HCT116 (cell line): Measurements from ENCODE around the gene PAM16. TPM values are rescaled to one million over a fixed set of nuclear protein-coding genes. Genes with fewer than 3 reads are reported as not detected.
A peak's percentile ranks its signal among the peaks of the same experiment; 100 is the strongest.

Experiments used
- ATAC-seq: fragments of 200-7000 bp; cut with Tn5 transposase; 2 replicates; pipeline ENCODE4 v1.9.1; 2020; ENCODE audit warnings: mild to moderate bottlenecking, moderate library complexity
- BruUV-seq: library from RNA; stranded (reverse); fragments of 400-500 nt; replicated peaks from 2 replicates; lab custom pipeline; 2021; lab: Mats Ljungman, UMichigan
- CTCF ChIA-PET: fragments of 300-600 bp; sonication (Branson Sonifier 250); formaldehyde crosslinking; loops from one replicate; lab custom pipeline; 2021; ENCODE audit warnings: antibody characterized with exemption; lab: Charles Lee
- POLR2A ChIA-PET: fragments of 300-600, 350-600 bp; sonication (Branson Sonifier 250); formaldehyde crosslinking; loops from one replicate; lab custom pipeline; 2021; ENCODE audit warnings: antibody characterized with exemption; lab: Charles Lee
- RAD21 ChIA-PET, 2 experiments: fragments of 300-600 bp; sonication (Branson Sonifier 250); formaldehyde crosslinking; loops; one replicate each; lab custom pipeline; 2023; ENCODE audit warnings: low total read pairs in 2 of 2; ENCODE audit not compliant: uncharacterized antibody in 2 of 2, unreplicated experiment in 2 of 2, low non-redundant PET in 1 of 2; lab: Charles Lee
- DNase-seq: peaks from one replicate; pipeline ENCODE4 v3.0.0-alpha.2; 2010; ENCODE audit warnings: low read depth, low spot score
- H2AFZ ChIP-seq: fragments of 200-600 bp; shearing (Covaris generic), sonication (generic); 2 replicates; pipeline ENCODE4 v1.6.1; 2017; ENCODE audit warnings: low read depth, mixed run types, mixed read lengths, antibody characterized with exemption, low read length; ENCODE audit not compliant: poor library complexity, severe bottlenecking
- H3K27ac ChIP-seq: 2 replicates; pipeline ENCODE4 v1.5.1; 2012; ENCODE audit warnings: low read depth, low read length
- H3K27me3 ChIP-seq: fragments of 200-600 bp; sonication (generic); 2 replicates; pipeline ENCODE4 v1.6.1; 2016; ENCODE audit warnings: mixed run types, low read length, mixed read lengths; ENCODE audit not compliant: insufficient read depth
- H3K36me3 ChIP-seq, 2 experiments: fragments of 200-500 bp in 1 of 2; fragments of 200-600 bp in 1 of 2; sonication (Bioruptor generic) in 1 of 2; sonication (generic) in 1 of 2; 2 replicates each; pipeline versions ENCODE4 v1.5.1 to v1.6.1; 2014 to 2016; ENCODE audit warnings: low read length in 2 of 2, inconsistent platforms in 1 of 2, mixed read lengths in 1 of 2, mixed run types in 1 of 2; ENCODE audit not compliant: insufficient read depth in 2 of 2, control insufficient read depth in 1 of 2
- H3K4me1 ChIP-seq, 2 experiments: fragments of 200-600 bp in 1 of 2; sonication (generic) in 1 of 2; 2 replicates each; pipeline versions ENCODE4 v1.5.1 to v1.6.1; 2012 to 2017; ENCODE audit warnings: low read length in 2 of 2, inconsistent platforms in 1 of 2, mild to moderate bottlenecking in 1 of 2, mixed read lengths in 1 of 2, mixed run types in 1 of 2, moderate library complexity in 1 of 2; ENCODE audit not compliant: insufficient read depth in 2 of 2, control insufficient read depth in 1 of 2
- H3K4me2 ChIP-seq: fragments of 200-600 bp; sonication (generic); 2 replicates; pipeline ENCODE4 v1.6.1; 2017; ENCODE audit warnings: mixed run types, low read length, mixed read lengths
- H3K4me3 ChIP-seq, 2 experiments: fragments of 200-600 bp in 1 of 2; sonication (generic) in 1 of 2; replicated peaks in 1 of 2; 2 replicates each; pipeline ENCODE4 v1.5.1; 2011 to 2016; ENCODE audit warnings: low read length in 2 of 2, control low read depth in 1 of 2, low read depth in 1 of 2, mild to moderate bottlenecking in 1 of 2, mixed read lengths in 1 of 2, mixed run types in 1 of 2
- H3K79me2 ChIP-seq: fragments of 200-600 bp; sonication (generic); 2 replicates; pipeline ENCODE4 v1.6.1; 2017; ENCODE audit warnings: mild to moderate bottlenecking, mixed run types, low read length, moderate library complexity, mixed read lengths; ENCODE audit not compliant: insufficient read depth
- H3K9ac ChIP-seq: fragments of 200-600 bp; sonication (generic); 2 replicates; pipeline ENCODE4 v1.6.1; 2016; ENCODE audit warnings: low read length, mixed read lengths
- H3K9me2 ChIP-seq: fragments of 200-600 bp; sonication (generic), shearing (Covaris generic); 2 replicates; pipeline ENCODE4 v1.6.1; 2017; ENCODE audit warnings: mixed run types, mild to moderate bottlenecking, moderate library complexity; ENCODE audit not compliant: insufficient read depth
- H3K9me3 ChIP-seq, 2 experiments: fragments of 200-500 bp in 1 of 2; fragments of 200-600 bp in 1 of 2; sonication (Bioruptor generic) in 1 of 2; sonication (generic) in 1 of 2; 2 replicates each; pipeline ENCODE4 v1.6.1; 2014 to 2017; ENCODE audit warnings: low read length in 2 of 2, mixed read lengths in 2 of 2, inconsistent platforms in 1 of 2, low read depth in 1 of 2, mild to moderate bottlenecking in 1 of 2, mixed run types in 1 of 2, moderate library complexity in 1 of 2; ENCODE audit not compliant: control insufficient read depth in 1 of 2, insufficient read depth in 1 of 2
- H4K20me1 ChIP-seq: fragments of 200-600 bp; sonication (generic), shearing (Covaris generic); 2 replicates; pipeline ENCODE4 v1.6.1; 2017; ENCODE audit warnings: mixed run types, mild to moderate bottlenecking, moderate library complexity; ENCODE audit not compliant: insufficient read depth
- ATF3 ChIP-seq: IDR thresholded peaks from 2 replicates; pipeline ENCODE4 v1.6.1; 2012
- CEBPB ChIP-seq: IDR thresholded peaks from 2 replicates; pipeline ENCODE4 v1.6.1; 2012; ENCODE audit warnings: low read depth
- CTCF ChIP-seq, 3 experiments: fragments of 200-600 bp in 1 of 3; sonication (generic) in 1 of 3; IDR thresholded peaks in 2 of 3; conservative IDR thresholded peaks in 1 of 3; 2 replicates each; pipeline ENCODE4 v1.5.1; 2012 to 2017; ENCODE audit warnings: low read depth in 2 of 3, low read length in 2 of 3, antibody characterized with exemption in 1 of 3, borderline replicate concordance in 1 of 3, control low read depth in 1 of 3, mild to moderate bottlenecking in 1 of 3, mixed read lengths in 1 of 3, mixed run types in 1 of 3, moderate library complexity in 1 of 3; ENCODE audit not compliant: insufficient read depth in 1 of 3
- EGR1 ChIP-seq: IDR thresholded peaks from 2 replicates; pipeline ENCODE4 v1.6.1; 2012; ENCODE audit warnings: low read depth
- EZH2 ChIP-seq: fragments of 200-600 bp; sonication (generic); IDR thresholded peaks from 2 replicates; pipeline ENCODE4 v1.6.1; 2017; ENCODE audit warnings: antibody characterized with exemption, mixed run types
- JUND ChIP-seq: IDR thresholded peaks from 2 replicates; pipeline ENCODE4 v1.6.1; 2012
- POLR2A ChIP-seq: IDR thresholded peaks from 2 replicates; pipeline ENCODE4 v1.7.0; 2011; ENCODE audit warnings: borderline replicate concordance; ENCODE audit not compliant: insufficient read depth, insufficient read length; ENCODE audit errors: extremely low read depth
- POLR2AphosphoS5 ChIP-seq: IDR thresholded peaks from 2 replicates; pipeline ENCODE4 v1.6.1; 2011; ENCODE audit warnings: mild to moderate bottlenecking, low read depth, low read length, moderate library complexity
- RAD21 ChIP-seq: IDR thresholded peaks from 2 replicates; pipeline ENCODE4 v1.6.1; 2012; ENCODE audit warnings: low read depth, mild to moderate bottlenecking
- REST ChIP-seq: IDR thresholded peaks from 2 replicates; pipeline ENCODE4 v1.6.1; 2012; ENCODE audit warnings: low read depth
- SP1 ChIP-seq: IDR thresholded peaks from 2 replicates; pipeline ENCODE4 v1.6.1; 2012; ENCODE audit warnings: low read depth
- SRF ChIP-seq: IDR thresholded peaks from 2 replicates; pipeline ENCODE4 v1.6.1; 2012; ENCODE audit warnings: low read depth
- ZNF274 ChIP-seq: fragments of 200-500 bp; sonication (Bioruptor generic); IDR thresholded peaks from 2 replicates; pipeline ENCODE4 v1.6.1; 2014; ENCODE audit warnings: mild to moderate bottlenecking, low read depth, low read length, inconsistent platforms
- intact Hi-C: fragments of 100-400 bp; cut with micrococcal nuclease; formaldehyde crosslinking; loops from 2 replicates; pipeline ENCODE4 v1.10.0; 2022
- total RNA-seq: library from RNA; stranded (reverse); gene quantifications from one replicate; pipeline ENCODE4 v1.2.1, GENCODE V29; 2021; ENCODE audit not compliant: unreplicated experiment

The PAM16 gene
- total RNA-seq, 1 experiment from 2014 or later: 102 TPM

GRCh38 chr16:4361944-4362311, 10.8 kb upstream of the PAM16 start:
- Histone ChIP-seq H3K4me2 (no peak overlapping the region), H3K27ac (no peak overlapping the region), H3K27me3 (no peaks in the 10 kb centered on the region), H4K20me1 (no peaks in the 10 kb centered on the region), H3K9ac (no peak overlapping the region), H3K4me3 (no peak overlapping the region), H3K9me2 (no peaks in the 10 kb centered on the region), H3K4me1 (peaks cover 6 to 16% of the 10 kb centered on the region in 2 experiments), H3K79me2 (no peaks in the 10 kb centered on the region), H3K9me3 (no peaks in the 10 kb centered on the region), H2AFZ (no peak overlapping the region), H3K36me3 (no peaks in the 10 kb centered on the region)
- ChIA-PET CTCF (interaction anchor here (4.4 kb wide), 1 partner anchor 41 kb away, joined by 52 read pairs; no protein-coding TSS in a partner anchor), POLR2A (no interaction called here), RAD21 (no interaction called here)
- no peak for ATAC-seq
- TF ChIP-seq JUND (no peak), EZH2 (no peak), SRF (no peak), CEBPB (no peak), EGR1 (no peak)
- no peak for DNase-seq
- no TSS peak for BruUV-seq
- intact Hi-C loops: no loop called here

- BruUV-seq: no TSS peak
- no peak overlapping the region for H2AFZ ChIP-seq
- POLR2A ChIA-PET: no interaction called here
- ATAC-seq (peak; percentile 20), DNase-seq (no peak)
- H3K79me2 ChIP-seq: no peaks in the 10 kb centered on the region
- peak overlapping the region; percentile 29; the same call in 1 of the 2 replicates for H3K4me2 ChIP-seq
- H3K9me3 ChIP-seq: no peaks in the 10 kb centered on the region
- intact Hi-C loops: no loop called here
- H3K27me3 ChIP-seq: no peaks in the 10 kb centered on the region
- H3K9ac ChIP-seq: no peak overlapping the region
- H4K20me1 ChIP-seq: no peaks in the 10 kb centered on the region
- peak overlapping the region; percentile 20; the same call in 1 of the 2 replicates for H3K27ac ChIP-seq
- H3K36me3 ChIP-seq: no peaks in the 10 kb centered on the region; a peak in 1 of 4 replicates
- H3K4me1 ChIP-seq: peaks cover 6 to 12% of the 10 kb centered on the region in 2 experiments
- no peaks in the 10 kb centered on the region for H3K9me2 ChIP-seq
- CTCF ChIA-PET: interaction anchor here (0.7 to 4.4 kb wide), 4 partner anchors 10 to 102 kb away, joined by 3 to 52 read pairs (median 3); no protein-coding TSS in a partner anchor
- RAD21 ChIA-PET: no interaction called here
- H3K4me3 ChIP-seq: no peak overlapping the region
- TF ChIP-seq ZNF274 (no peak), POLR2AphosphoS5 (no peak), REST (no peak), ATF3 (no peak), SRF (no peak), RAD21 (no peak), CTCF (IDR thresholded peaks at IDR 0.05 in 2 of 3, conservative IDR thresholded peaks at IDR 0.05 in 1 of 3; ENCODE audit: borderline replicate concordance in 1 of 3, insufficient read depth in 1 of 3, low read depth in 2 of 3, low read length in 2 of 3) (no peak), POLR2A (no peak), CEBPB (no peak), SP1 (no peak)
Observed at GRCh38 chr16:4361033-4361943, 10.2 kb upstream of the PAM16 start.
